Activated T-cell treated with anti-CD3 and anti-CD28 coated beads, Interleukin-2, amount 50 U/mL, for 1 hour (primary cell): ENCODE measurements around the gene FNDC3A.

Experiments
- DNase-seq: peaks from one replicate; pipeline ENCODE4 v3.0.0-alpha.2; 2020

Gene FNDC3A, protein sequence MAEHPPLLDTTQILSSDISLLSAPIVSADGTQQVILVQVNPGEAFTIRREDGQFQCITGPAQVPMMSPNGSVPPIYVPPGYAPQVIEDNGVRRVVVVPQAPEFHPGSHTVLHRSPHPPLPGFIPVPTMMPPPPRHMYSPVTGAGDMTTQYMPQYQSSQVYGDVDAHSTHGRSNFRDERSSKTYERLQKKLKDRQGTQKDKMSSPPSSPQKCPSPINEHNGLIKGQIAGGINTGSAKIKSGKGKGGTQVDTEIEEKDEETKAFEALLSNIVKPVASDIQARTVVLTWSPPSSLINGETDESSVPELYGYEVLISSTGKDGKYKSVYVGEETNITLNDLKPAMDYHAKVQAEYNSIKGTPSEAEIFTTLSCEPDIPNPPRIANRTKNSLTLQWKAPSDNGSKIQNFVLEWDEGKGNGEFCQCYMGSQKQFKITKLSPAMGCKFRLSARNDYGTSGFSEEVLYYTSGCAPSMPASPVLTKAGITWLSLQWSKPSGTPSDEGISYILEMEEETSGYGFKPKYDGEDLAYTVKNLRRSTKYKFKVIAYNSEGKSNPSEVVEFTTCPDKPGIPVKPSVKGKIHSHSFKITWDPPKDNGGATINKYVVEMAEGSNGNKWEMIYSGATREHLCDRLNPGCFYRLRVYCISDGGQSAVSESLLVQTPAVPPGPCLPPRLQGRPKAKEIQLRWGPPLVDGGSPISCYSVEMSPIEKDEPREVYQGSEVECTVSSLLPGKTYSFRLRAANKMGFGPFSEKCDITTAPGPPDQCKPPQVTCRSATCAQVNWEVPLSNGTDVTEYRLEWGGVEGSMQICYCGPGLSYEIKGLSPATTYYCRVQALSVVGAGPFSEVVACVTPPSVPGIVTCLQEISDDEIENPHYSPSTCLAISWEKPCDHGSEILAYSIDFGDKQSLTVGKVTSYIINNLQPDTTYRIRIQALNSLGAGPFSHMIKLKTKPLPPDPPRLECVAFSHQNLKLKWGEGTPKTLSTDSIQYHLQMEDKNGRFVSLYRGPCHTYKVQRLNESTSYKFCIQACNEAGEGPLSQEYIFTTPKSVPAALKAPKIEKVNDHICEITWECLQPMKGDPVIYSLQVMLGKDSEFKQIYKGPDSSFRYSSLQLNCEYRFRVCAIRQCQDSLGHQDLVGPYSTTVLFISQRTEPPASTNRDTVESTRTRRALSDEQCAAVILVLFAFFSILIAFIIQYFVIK

DNA sequence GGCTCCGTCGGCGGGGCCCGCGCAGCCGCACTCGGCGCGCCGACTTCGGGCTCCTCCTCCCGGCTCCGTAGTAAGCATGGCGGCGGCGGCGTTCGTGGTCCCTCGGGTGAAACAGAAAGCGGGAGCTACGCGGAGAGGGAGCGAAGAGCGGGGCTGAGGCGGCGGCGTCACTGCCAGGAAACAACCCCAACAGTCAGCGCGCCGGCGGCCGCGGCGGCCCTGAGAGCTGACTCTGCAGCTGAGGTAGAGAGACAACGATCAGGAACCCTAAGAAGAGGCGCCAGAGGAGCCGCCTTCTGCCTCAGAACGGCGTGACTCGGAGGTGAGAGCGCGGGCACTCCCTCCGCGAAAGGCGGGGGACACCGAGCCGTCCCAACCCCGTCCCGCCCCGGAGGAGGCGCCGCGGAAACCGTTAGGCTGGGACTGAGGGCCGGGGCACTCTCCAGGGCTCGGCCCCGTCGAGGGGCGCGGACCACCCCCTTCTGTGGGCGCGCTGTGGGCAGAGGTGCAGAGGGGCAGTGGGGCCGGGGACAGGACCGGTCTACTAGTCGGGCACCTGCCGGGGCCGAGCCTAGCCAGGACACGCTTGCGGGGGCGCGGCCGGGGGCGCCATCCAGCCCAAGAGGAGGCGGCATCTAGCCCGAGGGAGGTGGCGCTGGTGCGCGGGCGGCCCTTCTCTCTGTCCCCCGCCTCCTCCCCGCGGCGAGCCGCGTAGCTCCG, at the start of gene FNDC3A:
Gene FNDC3A (plus strand): TSS at position 57 of the 720 bp plus-strand sequence. CDS start 30,279 bp downstream, outside the sequence.
- DNase-seq: peak; percentile 87

DNA sequence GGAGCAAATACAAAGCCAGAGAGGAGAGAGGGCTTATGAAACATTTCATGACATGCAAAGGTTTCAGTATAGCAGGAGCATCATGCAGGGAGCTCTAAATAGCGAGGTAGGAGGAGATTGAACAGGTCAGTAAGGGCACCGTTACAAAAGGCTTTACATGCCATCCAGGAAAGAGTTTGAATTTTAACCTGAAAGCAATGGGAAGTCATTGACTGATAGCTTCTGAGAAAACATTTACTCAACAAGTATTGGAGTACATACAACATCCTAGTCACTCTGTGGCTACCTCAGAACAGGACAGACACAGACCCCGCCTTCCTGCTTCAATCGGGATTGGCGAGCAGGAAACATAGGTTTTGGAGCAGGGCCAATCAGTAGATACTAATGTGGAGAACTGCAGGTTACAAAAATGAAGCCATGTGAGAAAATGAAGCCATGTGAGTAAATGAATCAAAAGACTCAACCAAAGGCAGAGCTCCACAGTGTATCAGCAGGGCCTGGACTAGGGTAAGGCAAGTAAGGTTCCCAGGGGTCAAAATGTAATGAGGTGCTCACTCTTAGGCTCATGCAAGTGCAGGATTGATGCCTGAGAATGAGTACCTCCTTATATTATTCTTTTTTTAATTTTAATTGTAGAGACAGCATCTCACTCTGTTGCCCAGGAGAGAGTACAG, 46.8 kb upstream of the FNDC3A start:
- DNase-seq: no peak

DNA sequence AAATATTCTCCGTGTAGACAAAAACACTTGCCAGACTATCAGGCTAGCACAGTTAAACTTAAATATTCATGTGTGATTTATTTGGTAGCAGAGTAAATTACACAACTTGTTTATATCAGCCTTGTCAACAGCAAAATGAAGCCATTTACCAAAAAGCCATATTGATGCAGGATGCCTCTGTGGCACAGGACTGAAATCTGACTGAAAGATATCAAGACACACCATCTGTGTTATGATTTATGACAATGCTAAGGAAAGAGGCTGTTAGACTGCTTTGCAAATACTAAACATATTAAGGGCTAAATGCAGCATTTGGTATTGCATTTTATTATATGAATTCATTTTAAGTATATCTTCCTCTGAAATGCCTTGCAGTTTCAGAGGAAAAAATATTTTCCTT, 44.8 kb upstream of the FNDC3A start:
- no peak for DNase-seq

DNA sequence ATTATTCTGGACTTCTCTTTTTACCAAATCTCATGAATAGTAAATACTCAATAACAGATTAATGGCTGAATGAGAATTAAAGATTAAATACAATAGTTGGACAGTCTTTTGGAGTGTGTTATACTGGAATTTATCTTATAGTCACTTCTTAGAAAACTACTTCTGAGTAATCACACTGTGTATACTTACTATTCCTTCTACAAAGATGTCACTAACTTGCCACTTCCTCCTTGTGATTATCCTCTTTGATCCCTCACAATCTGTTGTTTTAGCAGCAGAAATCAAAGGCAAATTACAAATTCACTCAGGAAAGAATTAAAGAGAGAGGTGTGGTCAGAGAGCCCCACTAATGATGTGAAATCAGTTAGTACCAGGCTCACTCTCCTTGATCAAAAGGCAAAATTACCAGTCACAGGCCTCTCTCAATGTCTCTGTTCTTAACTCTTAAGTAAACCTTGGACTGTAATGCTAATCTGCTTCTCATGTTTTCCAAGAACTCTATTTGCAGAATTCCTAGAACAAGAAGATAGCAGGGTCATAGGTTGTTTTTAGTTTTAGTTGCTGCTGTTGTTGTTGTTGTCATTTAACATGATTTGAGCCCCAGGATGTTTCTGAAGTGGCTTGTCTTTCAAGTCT, 37.3 kb upstream of the FNDC3A start:
- no peak for DNase-seq

DNA sequence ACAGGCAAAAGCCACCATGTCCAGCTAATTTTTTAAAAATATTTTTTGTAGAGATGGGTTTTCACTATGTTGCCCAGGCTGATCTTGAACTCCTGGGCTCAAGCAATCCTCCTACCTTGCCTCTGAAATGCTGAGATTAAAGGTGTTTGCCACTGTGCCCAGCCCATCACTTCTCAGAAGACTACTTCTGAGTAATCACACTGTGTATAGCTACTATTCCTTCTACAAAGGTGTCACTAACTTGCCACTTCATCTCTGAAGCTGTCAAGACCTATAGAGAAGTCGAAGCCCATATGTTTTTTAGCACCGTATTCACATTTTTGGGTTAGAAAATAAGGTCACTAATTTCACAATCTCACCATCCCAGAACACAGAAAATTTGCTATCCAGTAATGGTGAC, 36.0 kb upstream of the FNDC3A start:
- no peak for DNase-seq

DNA sequence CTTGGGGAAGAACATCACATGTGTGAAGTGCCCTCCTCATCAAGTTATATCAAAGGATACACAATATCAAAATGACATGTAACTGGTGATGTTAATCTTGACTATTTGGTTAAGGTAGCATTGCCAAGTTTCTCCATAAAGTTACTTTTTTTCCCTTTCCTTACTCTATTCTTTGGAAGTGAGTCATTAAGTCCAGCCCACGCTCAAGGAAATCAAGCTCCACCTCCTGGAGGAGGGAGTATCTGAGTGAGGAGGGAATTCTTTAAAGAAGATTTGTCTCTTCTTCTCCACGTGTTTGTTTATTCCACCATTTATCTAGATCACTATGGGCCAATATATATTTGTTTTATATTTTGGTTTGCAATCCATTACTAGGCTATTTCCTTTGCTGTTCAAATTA, 33.6 kb upstream of the FNDC3A start:
- DNase-seq: no peak

DNA sequence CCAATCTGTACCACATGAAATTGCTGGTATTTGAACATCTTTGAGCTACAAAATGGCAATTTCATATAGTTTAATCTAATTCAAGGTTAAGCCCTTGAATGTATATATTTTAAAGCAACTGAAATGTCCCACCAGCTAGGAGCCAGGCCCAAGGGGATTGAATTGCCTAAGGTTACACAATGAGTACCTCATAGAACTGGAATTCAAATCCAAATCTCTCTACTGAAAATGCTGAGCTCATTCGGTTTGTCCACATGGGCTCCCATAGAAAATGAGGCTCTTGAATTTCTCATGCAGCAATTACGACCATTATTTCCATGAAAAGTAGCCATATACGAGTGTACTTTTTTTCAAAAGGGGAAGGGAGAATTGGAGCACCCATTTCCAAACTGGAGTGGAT, 31.5 kb upstream of the FNDC3A start:
- no peak for DNase-seq

DNA sequence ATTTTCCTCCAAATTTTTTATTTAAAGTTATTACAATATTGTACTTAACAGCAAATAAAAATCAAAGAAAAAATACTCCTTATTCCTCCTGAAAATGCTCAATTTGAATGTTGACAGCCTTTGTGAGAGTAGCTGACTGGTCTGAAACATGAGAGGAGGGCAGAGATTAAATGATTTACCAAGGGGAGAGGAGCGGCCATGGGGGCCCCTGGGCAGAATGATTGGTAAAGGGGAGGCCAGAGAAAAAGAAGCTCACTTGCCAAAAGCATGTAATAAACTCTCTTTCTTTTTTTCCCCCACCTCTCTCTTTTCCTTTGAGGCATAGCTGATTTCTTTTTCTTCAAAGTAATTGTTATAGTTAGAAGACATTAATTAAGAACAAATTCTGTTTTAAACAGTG, 30.1 kb upstream of the FNDC3A start:
- DNase-seq: no peak

DNA sequence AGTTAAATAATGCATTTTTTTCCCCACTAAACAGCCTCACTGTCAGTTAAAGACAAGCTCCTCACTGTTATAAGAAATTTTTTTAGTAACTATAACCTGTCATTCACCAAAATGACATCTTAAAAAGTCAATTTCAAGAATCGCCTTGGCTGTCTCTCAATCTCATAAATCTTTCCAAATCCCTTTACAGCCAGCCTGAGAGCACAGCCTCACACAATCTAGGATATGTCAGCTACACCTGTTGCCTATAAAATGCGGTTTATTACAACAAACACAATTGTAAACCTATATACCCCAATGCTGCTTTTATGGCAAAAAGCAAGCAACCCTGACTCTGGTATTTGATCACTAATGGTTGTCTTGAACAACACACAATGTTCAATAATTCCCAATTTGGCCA, 29.5 kb upstream of the FNDC3A start:
- no peak for DNase-seq

DNA sequence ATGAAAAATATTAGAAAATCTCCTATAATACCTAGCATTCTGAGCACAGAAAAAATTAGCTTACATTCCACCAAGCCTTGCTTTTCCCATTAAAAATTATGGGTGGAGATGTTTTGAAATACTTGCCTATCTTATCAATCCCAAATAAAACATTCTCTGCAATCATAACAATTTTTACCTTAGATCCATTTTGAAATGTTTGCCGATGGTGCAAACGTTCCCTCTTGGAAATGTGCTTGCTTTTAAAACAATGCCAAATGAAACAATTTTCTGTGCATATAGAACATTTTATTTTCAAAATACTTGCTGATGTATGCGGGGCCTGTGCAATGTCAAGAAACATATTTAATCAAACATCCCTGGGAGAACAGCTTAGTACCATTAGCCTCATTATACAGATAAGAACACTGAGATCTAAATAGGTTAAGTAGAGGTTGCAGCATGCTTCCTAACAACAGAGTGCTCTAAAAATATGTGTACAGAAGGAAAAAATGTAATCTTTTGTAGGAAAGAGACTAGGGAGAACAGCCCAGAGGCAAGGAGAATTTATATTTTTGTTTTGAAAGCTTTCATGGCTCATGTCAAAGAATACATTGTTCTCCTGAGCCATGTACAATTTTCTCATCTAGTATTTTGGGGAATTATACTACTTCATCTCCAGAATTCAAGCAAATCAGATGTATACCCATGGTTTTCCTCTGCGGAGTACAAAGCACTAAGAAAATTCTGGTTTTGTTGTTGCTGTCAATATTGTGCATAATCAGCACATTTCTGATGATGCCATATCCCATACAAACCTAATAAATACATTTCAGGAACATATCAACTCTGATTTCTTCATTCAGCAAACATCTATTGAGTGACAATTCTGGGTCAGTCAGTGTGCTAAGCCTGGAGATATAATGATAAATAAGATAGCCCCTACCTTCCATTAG, 25.9 kb upstream of the FNDC3A start:
- no peak for DNase-seq

DNA sequence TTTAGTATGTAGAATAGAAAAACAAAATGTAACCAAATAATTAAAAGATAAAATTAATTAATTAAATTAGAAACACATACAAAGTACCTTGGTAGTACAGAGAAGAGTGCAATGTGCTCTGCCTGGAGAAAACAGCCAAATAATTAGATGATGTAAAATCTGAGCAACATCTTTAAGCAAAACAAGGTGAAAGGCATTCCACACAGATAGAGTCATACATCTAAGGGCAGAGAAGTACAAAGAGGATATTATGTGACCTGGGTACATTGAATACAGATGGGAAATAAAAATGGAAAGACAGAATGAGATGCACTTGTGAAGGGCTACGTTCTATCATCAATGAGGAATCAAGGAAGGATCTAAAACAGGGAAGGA, 25.2 kb upstream of the FNDC3A start:
- DNase-seq: no peak

DNA sequence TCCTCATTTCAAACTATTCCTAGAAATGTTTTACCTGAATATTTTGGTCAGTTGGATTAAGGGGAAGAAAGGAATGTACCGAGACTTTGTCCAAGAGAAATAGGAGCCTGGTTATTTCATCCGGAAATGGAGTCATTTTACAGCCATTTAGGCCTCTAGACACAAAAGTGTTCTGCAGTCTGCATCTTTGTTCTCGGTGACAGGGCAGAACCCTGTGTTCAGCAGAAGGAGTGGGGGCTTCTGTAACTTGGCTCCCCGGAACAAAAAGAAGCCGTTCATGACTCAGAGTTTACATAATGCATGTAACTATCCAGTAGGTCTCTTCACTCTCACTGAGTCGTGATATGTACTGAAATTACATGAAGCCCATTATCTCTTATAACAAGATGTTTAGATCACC, 21.6 kb upstream of the FNDC3A start:
- no peak for DNase-seq

DNA sequence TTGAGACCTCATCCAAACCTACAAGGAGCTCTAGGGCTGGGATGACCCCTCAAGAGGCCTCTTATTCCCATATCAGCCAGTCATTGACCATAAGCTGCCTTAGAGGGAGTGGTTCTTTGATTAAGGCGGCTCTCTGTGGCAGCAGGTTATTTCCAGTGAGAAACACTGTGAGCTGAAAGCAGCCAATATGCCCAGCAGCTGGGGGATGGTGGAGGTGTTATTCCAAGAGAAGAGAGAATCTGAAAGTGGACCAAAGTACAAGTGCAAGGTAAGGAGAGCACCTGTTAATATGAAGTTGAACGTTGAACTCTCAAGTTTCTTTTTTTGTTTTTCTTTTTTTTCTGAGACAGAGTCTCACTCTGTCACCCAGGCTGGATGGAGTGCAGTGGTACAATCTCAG, 20.2 kb upstream of the FNDC3A start:
- no peak for DNase-seq

DNA sequence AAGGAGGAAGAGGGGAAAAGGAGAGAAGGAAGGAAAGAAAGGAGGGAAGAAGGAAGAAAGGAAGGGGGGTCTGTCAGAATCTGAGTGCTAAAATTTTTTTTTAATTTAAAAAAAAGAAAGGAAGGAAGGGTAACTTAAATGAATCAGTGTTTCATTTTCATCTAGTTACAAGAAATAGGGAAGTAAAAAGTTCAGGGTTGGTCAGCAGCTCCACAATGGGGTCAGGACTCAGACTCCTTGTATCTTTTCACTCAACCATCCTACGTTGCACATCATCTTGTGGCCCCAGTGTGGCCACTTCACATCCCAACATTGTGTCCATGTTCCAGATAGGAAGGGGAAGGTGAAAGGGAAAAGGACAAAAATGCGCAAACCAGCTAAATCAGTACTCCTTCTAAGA, 14.3 kb upstream of the FNDC3A start:
- no peak for DNase-seq

DNA sequence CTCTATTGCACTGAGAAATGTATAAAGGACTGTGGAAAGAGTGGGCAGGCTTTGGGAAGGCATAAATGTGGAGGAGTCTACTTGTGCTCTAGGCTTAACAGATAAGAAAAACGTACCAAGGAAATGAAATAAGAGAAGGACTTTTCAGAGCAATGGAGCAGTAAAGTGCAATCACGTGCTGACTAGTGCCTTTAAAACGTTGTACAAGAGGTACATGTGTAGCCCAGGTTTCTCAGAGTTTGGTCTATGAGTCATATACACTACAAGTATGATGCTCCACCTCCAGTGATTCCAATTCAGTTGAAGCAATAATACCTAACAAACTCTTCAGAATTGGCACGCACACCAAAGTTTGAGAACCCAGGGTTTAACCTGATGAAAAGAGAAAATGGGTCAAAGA, 13.4 kb upstream of the FNDC3A start:
- no peak for DNase-seq

DNA sequence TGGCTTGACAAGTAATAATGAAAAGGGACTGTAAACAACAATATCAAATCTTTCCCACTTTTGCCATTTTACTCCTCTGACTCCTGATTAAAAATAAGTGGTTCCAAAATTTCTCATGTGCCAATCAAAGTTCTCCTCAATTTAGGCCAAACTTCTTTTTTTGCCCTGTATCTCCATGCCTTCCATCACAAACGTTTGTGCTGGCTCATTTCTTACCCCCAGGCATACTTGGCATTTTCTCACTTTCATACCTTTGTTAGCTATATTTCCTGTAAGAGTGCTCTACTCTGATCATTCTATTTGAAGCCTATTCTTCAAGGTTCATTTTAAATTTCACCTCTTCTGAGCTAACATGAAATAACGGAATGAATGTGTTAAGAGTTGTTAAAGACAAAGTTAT, 10.0 kb upstream of the FNDC3A start:
- DNase-seq: no peak

DNA sequence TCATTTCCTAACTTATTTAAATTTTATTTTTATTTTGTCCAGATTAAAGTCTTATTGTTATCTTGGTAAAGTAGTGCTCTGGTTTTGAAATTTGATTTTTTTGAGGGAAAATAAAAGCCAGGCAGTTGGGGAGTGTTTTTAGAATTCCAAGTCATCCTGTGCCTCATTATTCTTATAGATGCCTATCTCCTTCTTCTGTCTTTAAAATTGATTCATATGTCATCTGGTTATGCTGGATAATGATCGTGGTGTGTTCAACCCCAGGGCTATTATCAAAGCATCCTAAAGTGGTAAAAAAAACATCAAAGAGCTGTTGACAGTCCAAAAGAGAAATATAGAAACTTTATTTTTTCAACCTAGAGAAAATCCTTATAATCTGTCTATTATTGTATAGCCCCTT, 6.0 kb upstream of the FNDC3A start:
- no peak for DNase-seq

DNA sequence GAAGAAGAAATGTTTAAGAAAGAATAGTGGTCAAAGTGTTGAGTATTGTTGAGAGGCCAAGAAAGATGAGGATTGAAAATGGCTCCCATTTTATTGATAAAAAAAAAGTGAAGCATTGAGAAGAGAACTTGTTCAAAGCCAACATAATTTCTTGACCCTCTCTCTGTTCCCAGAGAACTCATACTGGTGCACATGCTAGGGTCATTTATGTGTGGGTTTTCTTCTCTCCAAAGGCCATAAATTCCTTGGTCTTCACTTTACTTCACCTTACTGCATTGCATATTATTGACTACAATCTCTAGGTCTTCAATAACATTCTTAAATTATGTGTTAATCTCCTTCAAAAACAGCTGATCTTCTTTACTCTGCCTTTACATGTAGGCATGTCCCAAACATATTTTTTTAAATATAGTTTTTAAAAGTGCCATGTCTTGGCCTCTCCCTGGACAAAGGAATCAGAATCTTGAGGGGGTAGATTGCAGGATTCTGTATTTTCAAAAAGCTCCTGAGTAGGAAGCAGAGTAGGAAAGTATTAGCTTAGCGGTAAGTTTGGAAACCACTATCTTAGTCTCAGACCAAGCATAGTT, 1.8 kb upstream of the FNDC3A start:
- DNase-seq: no peak

DNA sequence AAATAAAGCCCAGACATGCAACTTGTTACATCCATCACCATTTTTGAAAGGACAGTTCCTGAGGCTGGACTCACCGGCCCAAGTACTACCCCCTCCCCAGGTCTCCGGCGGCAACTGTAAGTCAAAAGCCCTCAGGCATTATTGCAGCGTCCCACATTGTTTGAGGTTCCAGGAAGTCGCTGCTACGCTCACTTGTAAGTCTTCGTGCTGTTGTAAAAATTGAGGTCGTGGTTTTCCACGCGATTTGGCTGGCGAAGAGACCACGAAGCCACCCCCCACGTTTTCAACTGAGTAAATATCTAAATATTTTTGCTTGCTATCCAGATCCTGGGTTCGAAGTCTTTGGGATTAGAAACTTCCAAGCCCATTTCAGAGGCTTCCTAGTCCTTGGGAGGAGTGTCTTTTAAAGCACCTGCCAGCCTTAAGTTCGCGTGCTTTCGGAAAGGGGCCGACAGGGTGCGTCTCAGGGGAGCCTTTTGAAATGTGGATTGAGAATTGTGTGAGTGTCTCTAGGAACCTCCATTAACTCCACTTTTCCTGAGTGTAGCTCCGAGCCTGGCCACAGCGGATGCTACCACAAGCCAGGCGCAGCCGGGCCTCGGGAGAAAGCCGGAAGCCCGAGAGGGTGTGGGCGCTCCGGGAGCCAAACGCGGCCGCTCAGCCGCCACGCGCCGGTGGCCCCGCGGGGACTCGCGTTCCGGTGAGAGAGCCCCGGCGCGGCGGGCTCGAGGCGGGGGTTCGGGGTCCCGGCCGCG, 434 bp upstream of the FNDC3A start:
- DNase-seq: no peak
